Erythroblast (primary cell): Measurements from ENCODE around the gene AGAP1.

Source experiments
- GATA1 ChIP-seq: IDR thresholded peaks from 2 replicates; pipeline ENCODE4 v1.6.1; 2011; ENCODE audit warnings: low read depth, mild to moderate bottlenecking, control low read depth, low read length, moderate library complexity
- POLR2A ChIP-seq: IDR thresholded peaks from 2 replicates; pipeline ENCODE4 v1.6.1; 2011; ENCODE audit warnings: mild to moderate bottlenecking, low read length

DNA sequence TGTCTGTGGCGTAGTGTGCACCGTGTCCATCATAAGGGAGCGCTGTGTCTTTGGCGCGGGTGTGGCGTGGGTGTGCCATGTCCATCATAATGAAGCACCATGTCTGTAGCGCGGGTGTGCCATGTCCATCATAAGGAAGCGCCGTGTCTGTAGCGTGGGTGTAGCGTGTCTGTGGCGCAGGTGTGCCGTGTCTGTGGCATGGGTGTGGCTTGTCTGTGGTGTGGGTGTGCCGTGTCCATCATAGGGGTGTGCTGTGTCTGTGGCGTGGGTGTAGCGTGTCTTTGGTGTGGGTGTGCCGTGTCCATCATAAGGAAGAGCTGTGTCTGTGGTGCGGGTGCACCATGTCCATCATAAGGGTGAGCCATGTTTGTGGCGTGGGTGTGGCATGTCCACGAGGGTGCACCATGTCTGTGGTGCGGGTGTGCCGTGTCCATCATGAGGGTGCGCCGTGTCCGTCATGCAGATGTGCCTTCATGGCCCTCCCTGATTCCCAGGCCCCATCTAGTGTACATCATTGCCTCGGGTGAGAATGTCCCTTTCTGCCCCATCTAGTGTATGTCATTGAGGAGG lies 399.4 kb downstream of the AGAP1 start:
- TF ChIP-seq POLR2A (no peak), GATA1 (no peak)
